Activated CD4-positive, alpha-beta T cell treated with anti-CD3 and anti-CD28 coated beads, Interleukin-2, amount 50 U/mL, for 48 hours (primary cell): ENCODE data around the gene CLCN6.
A peak's percentile ranks its signal among the peaks of the same experiment; 100 is the strongest.

Source experiments
- DNase-seq, 2 experiments: peaks; one replicate each; pipeline ENCODE4 v3.0.0-alpha.2; 2020

CLCN6 gene

DNA sequence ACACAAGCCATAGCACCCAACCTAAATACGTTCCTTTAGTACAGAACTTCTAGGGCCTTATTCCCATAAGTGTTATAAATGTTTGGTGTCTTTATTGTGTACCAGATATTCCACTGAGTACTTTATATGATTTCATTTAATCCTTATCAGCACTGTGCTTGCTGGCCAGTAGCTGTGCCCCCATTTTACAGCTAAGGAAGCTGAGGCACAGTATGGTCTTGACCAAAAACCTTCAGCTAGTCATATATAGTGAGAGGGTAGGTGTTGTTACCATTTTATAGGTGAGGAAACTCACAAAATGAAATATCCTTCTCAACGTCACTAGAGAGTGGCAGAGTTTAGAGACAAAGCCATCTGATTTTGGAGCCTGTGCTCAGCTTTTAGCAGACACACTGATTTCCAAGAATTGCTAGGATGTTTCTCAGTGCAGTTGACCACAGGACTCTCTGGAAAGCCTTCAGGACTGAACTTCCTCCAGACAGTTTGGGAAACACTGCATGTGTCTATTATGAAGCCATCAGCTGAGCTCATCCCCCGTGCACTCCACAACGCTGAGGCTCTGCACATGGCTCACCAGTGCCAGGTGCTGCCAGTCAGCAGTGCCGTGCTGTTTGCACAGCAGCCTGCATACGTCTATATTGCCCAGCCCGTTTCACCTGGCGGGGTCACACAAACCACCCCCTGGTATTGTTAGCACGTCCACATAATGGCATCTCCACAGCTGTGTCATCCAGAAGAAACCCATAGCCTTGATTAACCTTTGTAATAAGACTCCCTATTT is 26.1 kb downstream of the CLCN6 start:
- no peak for DNase-seq

- DNase-seq, result no peak
Measured at GRCh38 chr1:11833497-11833896, 27.5 kb downstream of the CLCN6 start.

DNA sequence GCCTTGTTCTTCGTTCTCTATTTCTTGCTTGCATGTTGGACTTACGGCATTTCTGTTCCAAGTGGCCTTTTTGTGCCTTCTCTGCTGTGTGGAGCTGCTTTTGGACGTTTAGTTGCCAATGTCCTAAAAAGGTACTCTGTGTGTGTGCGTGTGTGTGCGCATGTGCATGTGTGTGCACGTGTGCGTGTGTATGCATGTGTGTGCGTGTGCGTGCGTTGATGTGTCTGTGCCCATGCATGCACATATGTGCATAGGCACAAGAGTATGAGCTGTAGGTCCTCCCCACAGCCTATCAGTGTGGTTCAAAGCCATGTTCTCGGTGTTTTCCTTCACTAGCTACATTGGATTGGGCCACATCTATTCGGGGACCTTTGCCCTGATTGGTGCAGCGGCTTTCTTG is 27.9 kb downstream of the CLCN6 start:
- no peak for DNase-seq

DNA sequence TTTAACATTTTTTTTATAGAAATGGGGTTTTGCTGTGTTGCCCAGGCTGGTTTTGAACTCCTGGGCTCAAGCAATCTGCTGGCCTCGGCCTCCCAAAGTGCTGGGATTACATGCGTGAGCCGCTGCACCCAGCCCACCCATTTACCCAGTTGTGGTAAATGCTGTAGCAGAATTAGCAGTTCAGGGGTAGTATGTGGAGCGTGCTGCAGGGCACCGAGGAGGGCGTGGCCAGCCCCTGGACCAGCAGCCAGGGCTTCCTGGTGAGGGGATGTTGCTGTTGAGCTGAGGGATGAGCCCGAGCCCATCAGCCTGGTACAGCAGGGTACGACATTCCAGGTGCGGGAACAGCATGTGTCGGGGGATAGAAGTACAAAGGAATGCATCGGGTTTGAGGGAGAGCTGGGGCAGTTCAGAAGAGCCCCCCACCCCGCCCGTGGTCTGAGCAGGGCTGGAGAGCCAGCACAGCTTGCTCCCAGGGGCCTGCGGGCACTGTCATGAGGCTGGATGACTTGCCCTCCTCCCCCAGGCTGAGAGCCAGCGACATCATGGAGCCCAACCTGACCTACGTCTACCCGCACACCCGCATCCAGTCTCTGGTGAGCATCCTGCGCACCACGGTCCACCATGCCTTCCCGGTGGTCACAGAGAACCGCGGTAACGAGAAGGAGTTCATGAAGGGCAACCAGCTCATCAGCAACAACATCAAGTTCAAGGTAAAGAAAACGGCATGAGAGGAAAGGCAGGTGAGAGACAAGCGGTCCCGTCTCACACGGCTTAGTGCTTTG is 29.6 kb downstream of the CLCN6 start:
- DNase-seq, result no peak

GRCh38 chr1:11836955-11837766 is 31.2 kb downstream of the CLCN6 start:
- no peak for DNase-seq

DNA sequence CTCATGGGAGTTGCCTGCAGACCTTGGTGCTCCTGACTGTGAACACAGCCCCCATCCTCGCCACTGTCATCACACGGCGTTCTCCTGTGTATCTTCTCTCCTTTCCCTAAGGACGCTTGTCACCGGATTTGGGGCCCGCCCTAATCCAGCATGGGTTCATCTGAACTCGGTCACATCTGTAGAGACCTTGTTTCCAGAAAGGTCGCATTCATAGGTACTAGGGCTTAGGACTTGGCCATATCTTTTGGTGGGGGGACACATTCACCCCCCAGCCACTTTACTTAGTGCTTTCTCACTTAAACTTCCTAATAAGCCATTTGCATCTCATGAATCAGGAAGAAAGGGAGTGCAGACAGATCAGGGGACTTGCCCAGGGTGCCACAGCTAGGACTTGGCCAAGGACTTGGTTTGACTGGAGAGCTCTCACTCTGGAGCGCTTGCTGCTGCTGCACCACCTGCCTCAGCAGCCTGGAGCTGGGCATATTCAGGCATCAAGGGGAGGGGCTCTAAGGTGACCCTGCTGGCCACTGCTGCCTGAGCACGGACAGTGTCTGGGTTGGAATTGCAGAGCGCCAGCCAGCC is 31.9 kb downstream of the CLCN6 start:
- no peak for DNase-seq

GRCh38 chr1:11838349-11839272 is 32.6 kb downstream of the CLCN6 start:
- peak; percentile 74 to 78 for DNase-seq

- no peak for DNase-seq
Measured at GRCh38 chr1:11839727-11840705, 34.0 kb downstream of the CLCN6 start.

DNA sequence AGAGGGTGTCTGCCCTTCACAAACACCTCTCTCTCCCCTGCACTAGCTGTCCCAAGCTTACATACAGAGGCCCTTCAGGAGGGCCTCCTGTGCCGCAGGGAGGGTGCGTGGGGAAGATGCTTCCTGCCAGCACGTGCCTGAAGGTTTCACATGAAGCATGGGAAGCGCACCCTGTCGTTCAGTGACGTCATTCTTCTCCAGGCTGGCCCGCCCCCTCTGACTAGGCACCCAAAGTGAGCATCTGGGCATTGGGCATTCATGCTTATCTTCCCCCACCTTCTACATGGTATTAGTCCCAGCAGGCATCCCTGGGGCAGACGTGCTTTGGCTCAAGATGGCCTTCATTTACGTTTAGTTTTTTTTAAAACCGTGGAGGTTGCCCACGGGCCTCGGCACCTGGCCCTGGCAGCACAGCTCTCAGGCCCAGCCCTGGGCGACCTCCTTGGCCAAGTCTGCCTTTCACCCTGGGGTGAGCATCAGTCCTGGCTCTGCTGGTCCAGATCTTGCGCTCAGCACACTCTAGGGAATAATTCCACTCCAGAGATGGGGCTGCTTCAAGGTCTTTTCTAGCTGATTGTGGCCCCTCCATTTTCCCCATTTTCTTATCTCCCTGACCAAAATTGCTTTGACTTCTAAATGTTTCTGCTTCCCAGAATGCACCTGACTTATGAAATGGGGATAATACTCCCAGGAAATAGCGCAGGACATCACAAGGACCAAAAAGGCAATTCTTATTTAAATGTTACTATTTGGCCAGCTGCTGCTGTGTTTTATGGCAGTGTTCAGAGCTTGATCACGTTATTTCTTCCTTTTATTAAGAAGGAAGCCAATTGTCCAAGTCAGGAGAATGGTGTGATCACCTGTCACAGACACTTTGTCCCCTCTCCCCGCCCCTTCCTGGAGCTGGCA is 35.5 kb downstream of the CLCN6 start:
- no peak for DNase-seq

DNA sequence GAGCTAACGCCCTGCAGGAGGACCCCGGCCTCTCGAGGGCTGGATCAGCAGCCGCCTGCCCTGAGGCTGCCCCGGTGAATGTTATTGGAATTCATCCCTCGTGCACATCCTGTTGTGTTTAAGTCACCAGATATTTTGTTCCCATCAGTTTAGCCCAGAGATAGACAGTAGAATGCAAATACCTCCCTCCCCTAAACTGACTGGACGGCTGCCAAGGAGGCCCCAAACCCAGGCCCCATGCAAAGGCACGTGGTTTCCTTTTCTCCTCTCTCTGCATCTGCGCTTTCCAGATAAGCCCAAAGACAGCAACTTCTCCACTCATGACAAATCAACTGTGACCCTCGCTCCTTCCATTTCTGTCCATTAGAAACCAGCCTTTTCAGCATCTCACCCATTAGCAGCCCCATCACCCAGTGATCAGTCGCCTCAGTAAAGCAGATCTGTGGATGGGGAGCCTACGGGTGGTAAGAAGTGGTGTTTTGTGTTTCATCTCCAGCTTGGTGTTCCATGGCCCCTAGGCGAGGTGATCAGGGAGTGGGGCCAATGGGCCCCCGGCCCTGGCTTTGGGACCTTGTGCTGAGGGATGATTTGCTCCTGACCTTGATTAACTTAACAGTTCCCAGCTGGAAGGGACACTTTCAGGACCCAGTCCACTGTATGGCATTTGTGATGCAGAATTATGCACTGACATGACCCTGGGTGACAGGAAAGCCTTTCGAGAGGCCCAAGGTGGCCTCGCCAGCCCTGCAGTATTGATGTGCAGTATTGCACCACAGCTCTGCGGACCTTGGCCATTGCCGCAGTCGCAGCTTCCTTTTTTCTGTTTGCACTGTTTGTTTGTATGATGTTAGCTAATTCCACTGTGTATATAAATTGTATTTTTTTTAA is 36.4 kb downstream of the CLCN6 start:
- DNase-seq, result no peak

DNA sequence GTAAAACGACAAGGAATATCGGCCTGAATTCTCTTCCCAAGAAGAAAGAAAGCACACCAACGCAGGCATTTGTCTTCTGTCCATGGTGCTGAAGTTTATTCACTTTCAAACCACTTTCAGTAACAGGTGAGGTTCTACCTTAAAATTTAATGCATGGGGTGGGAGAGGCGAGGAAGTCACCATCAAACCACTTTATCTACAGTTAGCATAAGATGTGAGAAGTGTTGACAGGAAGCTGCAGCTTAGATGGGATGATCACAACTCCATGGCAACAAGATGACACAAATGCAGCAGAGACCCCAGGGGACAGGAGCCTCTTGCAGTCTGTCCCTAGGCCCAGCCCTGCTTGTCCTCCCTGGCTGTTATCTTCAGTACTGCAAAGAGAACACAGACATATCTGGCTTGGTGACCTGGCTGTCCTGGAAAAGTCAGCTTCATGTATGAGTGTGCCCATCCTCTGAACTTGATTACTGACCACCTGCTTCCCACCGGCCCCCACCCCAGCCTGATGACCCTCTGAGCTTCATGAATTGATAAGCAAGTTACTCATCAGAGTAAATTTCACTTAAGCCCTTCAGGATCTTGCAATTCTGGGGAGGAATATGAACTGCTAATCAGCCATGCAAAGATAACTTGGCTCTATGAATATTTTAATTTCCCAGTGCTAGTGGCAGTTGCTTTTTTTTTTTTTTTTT is 39.8 kb downstream of the CLCN6 start:
- no peak for DNase-seq

DNA sequence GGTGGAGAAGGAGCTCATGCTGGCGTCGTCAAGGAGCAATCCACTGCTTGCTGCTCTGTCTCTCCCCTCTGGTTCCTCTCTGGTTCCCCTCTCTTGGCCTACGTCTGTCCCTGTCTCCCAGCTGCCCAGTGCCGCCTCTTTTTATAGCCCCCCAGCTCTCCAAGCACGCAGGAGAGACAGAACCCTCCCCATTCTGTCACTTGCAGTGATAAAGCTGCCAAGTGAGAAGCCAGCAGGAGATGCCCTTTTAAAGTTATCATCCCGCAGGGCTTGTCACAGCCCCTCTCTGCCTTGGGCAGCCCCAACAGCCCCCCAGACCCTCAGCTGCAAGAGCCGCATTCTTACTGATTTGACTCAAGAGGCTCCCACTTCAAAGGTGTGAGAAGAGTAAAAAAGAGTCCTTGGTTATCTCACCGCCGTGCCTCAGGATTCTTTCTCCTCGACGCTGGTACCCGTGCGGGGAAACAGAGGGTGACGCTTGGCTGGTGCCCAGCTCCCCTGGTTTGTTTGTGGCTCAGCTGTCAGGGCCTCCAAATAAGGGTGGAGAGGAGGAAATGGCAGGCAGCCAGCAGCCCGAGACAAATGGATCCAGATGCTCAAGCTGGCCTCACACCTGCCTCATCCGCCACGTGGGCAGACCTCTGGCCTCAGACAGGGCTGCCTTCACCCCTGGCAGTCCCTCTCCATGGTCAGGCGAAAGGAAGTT is 41.8 kb downstream of the CLCN6 start, which contains the start of gene NPPA:
TSS of gene NPPA (minus strand) at position 117 of the 706 bp plus-strand sequence. CDS start at position 18, 99 bp downstream.
- no peak for DNase-seq

- DNase-seq, result no peak
Measured at GRCh38 chr1:11848373-11848700, 42.3 kb downstream of the CLCN6 start.

GRCh38 chr1:11850156-11850555 is 44.2 kb downstream of the CLCN6 start:
- DNase-seq, result no peak

GRCh38 chr1:11851180-11851579 is 45.2 kb downstream of the CLCN6 start:
- no peak for DNase-seq

DNA sequence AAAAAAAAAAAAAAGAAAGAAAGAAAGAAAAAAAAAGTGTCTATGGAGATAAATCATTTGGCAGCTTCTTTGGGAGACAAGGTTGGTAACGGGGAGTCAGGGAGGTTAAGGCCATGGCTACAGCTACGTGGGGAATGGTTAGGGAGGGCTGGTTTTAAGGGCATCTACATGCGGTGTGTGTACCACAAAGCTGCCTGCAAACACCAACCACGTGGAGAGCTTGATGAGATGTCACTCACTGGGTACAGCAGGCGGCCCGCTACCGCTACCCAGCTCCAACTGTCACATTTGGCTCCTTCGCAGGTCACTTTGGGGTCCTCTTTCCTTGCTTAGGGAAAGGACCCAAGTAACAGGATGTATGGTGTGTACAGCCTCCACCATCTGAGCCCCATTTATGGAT is 48.5 kb downstream of the CLCN6 start:
- DNase-seq, result no peak

GRCh38 chr1:11855430-11855829 is 49.4 kb downstream of the CLCN6 start:
- no peak for DNase-seq
